ENCODE data around the gene CDH15.

Gene CDH15

GRCh38 chr16:89154390-89155183 is 17.0 kb upstream of the CDH15 start:
- H3K27me3 ChIP-seq (ENCODE audit: low read length) = no peaks in the 10 kb centered on the region
- H3K9me3 ChIP-seq (ENCODE audit: insufficient read depth, low read length) = peaks cover 6% of the 10 kb centered on the region; the same call in 1 of the 2 replicates
- H3K36me3 ChIP-seq (ENCODE audit: low read length) = peaks cover 6% of the 10 kb centered on the region
- H3K27ac ChIP-seq (ENCODE audit: low read depth, low read length) = peak overlapping the region; percentile 74; the same call in 1 of the 2 replicates
- H3K9ac ChIP-seq (ENCODE audit: low read length) = no peak overlapping the region; the same call in 1 of the 2 replicates
- peaks cover 16% of the 10 kb centered on the region for H3F3A ChIP-seq (ENCODE audit: insufficient read depth)
- H3K79me2 ChIP-seq (ENCODE audit: insufficient read depth, low read length) = no peaks in the 10 kb centered on the region
- no peaks in the 10 kb centered on the region for H4K20me1 ChIP-seq (ENCODE audit: low read depth, low read length)
- no peaks in the 10 kb centered on the region for H3K9me2 ChIP-seq (replicated peaks; ENCODE audit: insufficient read depth, low read length)
- H3K4me3 ChIP-seq (ENCODE audit: insufficient read depth, low read length, poor library complexity, severe bottlenecking) = no peak overlapping the region
- H2AFZ ChIP-seq (ENCODE audit: low read depth, low read length, severe bottlenecking) = no peak overlapping the region
- no peak for TF ChIP-seq CTCF (IDR thresholded peaks at IDR 0.05; ENCODE audit: insufficient read depth, low read length, poor library complexity, severe bottlenecking)
- no peak for TF ChIP-seq EZH2phosphoT487 (conservative IDR thresholded peaks at IDR 0.05; ENCODE audit: low read length)
- H3K4me2 ChIP-seq (ENCODE audit: low read depth, low read length, poor library complexity, severe bottlenecking) = no peak overlapping the region

- Histone ChIP-seq H3K36me3 (ENCODE audit: low read length) (no peaks in the 10 kb centered on the region), H3K9me3 (ENCODE audit: insufficient read depth, low read length) (peaks cover 5% of the 10 kb centered on the region; the same call in 1 of the 2 replicates), H3K4me2 (ENCODE audit: low read depth, low read length, poor library complexity, severe bottlenecking) (no peak overlapping the region), H2AFZ (ENCODE audit: low read depth, low read length, severe bottlenecking) (no peak overlapping the region), H3K27me3 (ENCODE audit: low read length) (no peaks in the 10 kb centered on the region), H3K4me3 (ENCODE audit: insufficient read depth, low read length, poor library complexity, severe bottlenecking) (no peak overlapping the region), H3K27ac (ENCODE audit: low read depth, low read length) (no peak overlapping the region), H3K9me2 (replicated peaks; ENCODE audit: insufficient read depth, low read length) (no peaks in the 10 kb centered on the region), H3K79me2 (ENCODE audit: insufficient read depth, low read length) (no peaks in the 10 kb centered on the region), H4K20me1 (ENCODE audit: low read depth, low read length) (no peaks in the 10 kb centered on the region), H3K9ac (ENCODE audit: low read length) (peak overlapping the region; percentile 17; the same call in 1 of the 2 replicates), H3F3A (ENCODE audit: insufficient read depth) (peaks cover 16% of the 10 kb centered on the region)
- TF ChIP-seq CTCF (IDR thresholded peaks at IDR 0.05; ENCODE audit: insufficient read depth, low read length, poor library complexity, severe bottlenecking) = no peak
- no peak for TF ChIP-seq EZH2phosphoT487 (conservative IDR thresholded peaks at IDR 0.05; ENCODE audit: low read length)
These were observed 16.3 kb upstream of the CDH15 start for GRCh38 chr16:89155184-89155679.

GRCh38 chr16:89155851-89156739 is 15.5 kb upstream of the CDH15 start:
- H4K20me1 ChIP-seq (ENCODE audit: low read depth, low read length) = no peaks in the 10 kb centered on the region
- no peak for TF ChIP-seq CTCF (IDR thresholded peaks at IDR 0.05; ENCODE audit: insufficient read depth, low read length, poor library complexity, severe bottlenecking)
- no peak for TF ChIP-seq EZH2phosphoT487 (conservative IDR thresholded peaks at IDR 0.05; ENCODE audit: low read length)

More at GRCh38 chr16:89155851-89156739, 15.5 kb upstream of the CDH15 start:
- Histone ChIP-seq H3K4me2 (ENCODE audit: low read depth, low read length, poor library complexity, severe bottlenecking) (no peak overlapping the region), H3K4me3 (ENCODE audit: insufficient read depth, low read length, poor library complexity, severe bottlenecking) (no peak overlapping the region), H3K27me3 (ENCODE audit: low read length) (no peaks in the 10 kb centered on the region), H2AFZ (ENCODE audit: low read depth, low read length, severe bottlenecking) (no peak overlapping the region), H3K79me2 (ENCODE audit: insufficient read depth, low read length) (no peaks in the 10 kb centered on the region), H3F3A (ENCODE audit: insufficient read depth) (peaks cover 13% of the 10 kb centered on the region), H3K9me2 (replicated peaks; ENCODE audit: insufficient read depth, low read length) (no peaks in the 10 kb centered on the region), H3K27ac (ENCODE audit: low read depth, low read length) (no peak overlapping the region), H3K9ac (ENCODE audit: low read length) (no peak overlapping the region), H3K36me3 (ENCODE audit: low read length) (no peaks in the 10 kb centered on the region), H3K9me3 (ENCODE audit: insufficient read depth, low read length) (peaks cover 5% of the 10 kb centered on the region; the same call in 1 of the 2 replicates)

Data from SU-DHL-6 (cell line).